Superior temporal gyrus (tissue), 1 donor: Measurements from ENCODE around the gene SPINK9.
"Not testable (repeated sequence)": the region's sequence is repeated elsewhere in the genome, so short reads cannot be mapped to it uniquely, and the experiment has no call there.

Source experiments
- DNase-seq: peaks from one replicate; pipeline ENCODE4 v3.0.0-alpha.2; 2016; ENCODE audit errors: extremely low spot score

Gene SPINK9

GRCh38 chr5:148335259-148335658 is at the start of gene SPINK9:
TSS of gene SPINK9 (plus strand) at chr5:148335559. CDS start at chr5:148335614, 55 bp downstream.
- no peak for DNase-seq

- DNase-seq, result peak; percentile 43
These were observed 44.8 kb upstream of the SPINK9 start for GRCh38 chr5:148290271-148291195.

- no peak for DNase-seq
These were observed 37.6 kb upstream of the SPINK9 start for GRCh38 chr5:148297731-148298130.

- no peak for DNase-seq
These were observed 28.9 kb upstream of the SPINK9 start for GRCh38 chr5:148306446-148306845.

- no peak for DNase-seq
These were observed 26.3 kb upstream of the SPINK9 start for GRCh38 chr5:148309019-148309418.

- no peak for DNase-seq
These were observed 25.6 kb upstream of the SPINK9 start for GRCh38 chr5:148309746-148310145.

GRCh38 chr5:148311484-148311883 is 23.9 kb upstream of the SPINK9 start:
- DNase-seq, result no peak

- no peak for DNase-seq
These were observed 23.2 kb upstream of the SPINK9 start, which contains the start of gene SPINK7 for GRCh38 chr5:148312153-148312552. TSS of gene SPINK7 (plus strand) at chr5:148312423. CDS start at chr5:148312484, 61 bp downstream.

GRCh38 chr5:148314187-148314586 is 21.2 kb upstream of the SPINK9 start:
- no peak for DNase-seq

- no peak for DNase-seq
These were observed 20.6 kb upstream of the SPINK9 start for GRCh38 chr5:148314731-148315130.

GRCh38 chr5:148320011-148320963 is 15.1 kb upstream of the SPINK9 start:
- not testable (repeated sequence) for DNase-seq

- no peak for DNase-seq
These were observed 2.0 kb upstream of the SPINK9 start for GRCh38 chr5:148333262-148333849.

- no peak for DNase-seq
These were observed 1.5 kb downstream of the SPINK9 start for GRCh38 chr5:148336704-148337435.

GRCh38 chr5:148342371-148343045 is 7.1 kb downstream of the SPINK9 start:
- DNase-seq, result no peak

- no peak for DNase-seq
These were observed 7.7 kb downstream of the SPINK9 start for GRCh38 chr5:148343046-148343407.

- no peak for DNase-seq
These were observed 8.5 kb downstream of the SPINK9 start for GRCh38 chr5:148343603-148344487.

- DNase-seq, result no peak
These were observed 12.3 kb downstream of the SPINK9 start for GRCh38 chr5:148347706-148348105.

GRCh38 chr5:148352696-148353095 is 17.3 kb downstream of the SPINK9 start:
- no peak for DNase-seq

GRCh38 chr5:148353634-148354033 is 18.3 kb downstream of the SPINK9 start:
- no peak for DNase-seq

- no peak for DNase-seq
These were observed 29.0 kb downstream of the SPINK9 start for GRCh38 chr5:148364343-148364742.
